Measurements from ENCODE around the gene SIT1. TPM values are rescaled to one million over a fixed set of nuclear protein-coding genes. Genes with fewer than 3 reads are reported as not detected.
"Not testable (repeated sequence)": the region's sequence is repeated elsewhere in the genome, so short reads cannot be mapped to it uniquely, and the experiment has no call there.

Gene SIT1
- total RNA-seq, 1 experiment from 2014 or later: 0.63 TPM

- DNase-seq (ENCODE audit: low read depth): peak; percentile 56
Measured at GRCh38 chr9:35660966-35661415, 10.3 kb upstream of the SIT1 start.

- DNase-seq (ENCODE audit: low read depth): peak; percentile 82
Measured at GRCh38 chr9:35659340-35659739, 8.6 kb upstream of the SIT1 start.

GRCh38 chr9:35658968-35659220, 8.2 kb upstream of the SIT1 start:
- DNase-seq (ENCODE audit: low read depth): peak; percentile 67

- DNase-seq (ENCODE audit: low read depth): peak; percentile 78
Measured at GRCh38 chr9:35658137-35658967, 7.6 kb upstream of the SIT1 start, which contains the start of gene CCDC107. TSS of gene CCDC107 (plus strand) at chr9:35658292. CDS start at chr9:35658380, 88 bp downstream.

GRCh38 chr9:35657546-35658136, 6.9 kb upstream of the SIT1 start, which contains the start of gene RMRP:
TSS of gene RMRP (minus strand) at chr9:35658019.
- peak; percentile 99 for DNase-seq (ENCODE audit: low read depth)

DNA sequence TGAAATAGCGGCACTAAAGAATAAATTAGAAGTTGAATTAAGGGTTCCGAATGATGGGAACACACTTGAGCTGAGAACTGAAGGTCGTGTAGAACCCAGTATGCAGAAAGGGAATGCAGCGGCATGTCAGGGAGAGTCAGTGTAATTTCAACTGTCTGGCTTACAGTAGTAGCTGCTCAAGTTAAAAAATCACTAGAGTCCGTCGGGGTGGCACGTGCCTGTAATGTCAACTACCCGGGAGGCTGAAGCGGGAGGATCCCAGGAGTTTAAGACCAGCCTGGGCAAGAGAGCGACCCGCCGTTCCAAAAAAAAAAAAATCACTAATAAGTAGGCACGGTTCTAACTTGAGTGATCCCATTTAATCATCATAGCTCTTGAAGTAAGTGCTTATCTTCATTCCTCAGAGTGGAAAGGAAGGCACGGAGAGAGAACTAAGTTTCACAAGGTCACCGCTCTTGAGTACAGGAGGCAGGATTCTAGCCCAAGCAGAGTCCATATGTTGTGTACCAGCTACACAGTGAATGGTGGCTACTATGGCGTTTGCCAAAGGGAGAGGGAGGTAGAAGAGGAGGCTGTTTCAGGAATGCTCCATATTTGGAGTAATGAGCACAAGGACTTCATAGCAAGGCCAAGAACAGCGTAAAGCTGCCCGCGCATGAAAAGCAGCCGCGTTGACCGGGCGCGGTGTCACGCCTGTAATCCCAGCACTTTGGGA, 6.3 kb upstream of the SIT1 start:
- DNase-seq (ENCODE audit: low read depth): no peak

DNA sequence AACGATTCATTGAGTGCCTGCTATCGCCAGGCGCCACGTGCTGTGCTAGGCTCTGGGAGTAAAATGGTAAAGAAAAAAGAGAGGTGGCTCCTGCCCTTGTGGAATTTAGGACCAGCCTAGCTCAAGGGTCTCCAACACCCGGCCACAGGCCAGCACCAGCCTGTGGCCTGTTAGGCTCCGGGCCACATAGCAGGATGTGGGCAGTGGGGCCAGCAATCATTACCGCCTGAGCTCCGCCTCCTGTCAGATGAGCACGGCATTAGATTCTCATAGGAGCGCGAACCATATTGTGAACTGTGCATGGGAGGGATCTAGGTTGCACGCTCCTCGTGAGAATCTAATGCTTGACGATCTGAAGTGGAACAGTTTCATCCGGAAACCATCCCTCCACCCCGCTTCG, 5.6 kb upstream of the SIT1 start:
- DNase-seq (ENCODE audit: low read depth): no peak

DNA sequence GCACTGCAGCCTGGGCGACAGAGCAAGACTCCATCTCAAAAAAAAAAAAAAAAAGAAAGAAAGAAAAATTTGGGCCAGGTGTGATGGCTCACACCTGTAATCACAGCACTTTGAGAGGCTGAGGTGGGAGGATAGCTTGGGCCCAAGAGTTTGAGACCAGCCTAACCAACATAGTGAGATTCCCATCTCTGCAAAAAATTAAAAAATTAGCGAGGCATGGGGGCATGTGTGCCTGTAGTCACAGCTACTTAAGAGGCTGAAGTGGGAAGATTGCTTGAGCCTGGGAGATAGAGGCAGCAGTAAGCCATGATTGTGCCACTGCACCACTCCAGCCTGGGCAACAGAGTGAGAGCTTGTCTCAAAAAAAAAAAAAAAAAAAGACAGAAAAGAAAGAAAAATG, 2.9 kb upstream of the SIT1 start:
- DNase-seq (ENCODE audit: low read depth): no peak

GRCh38 chr9:35652829-35653209, 2.1 kb upstream of the SIT1 start:
- no peak for DNase-seq (ENCODE audit: low read depth)

DNA sequence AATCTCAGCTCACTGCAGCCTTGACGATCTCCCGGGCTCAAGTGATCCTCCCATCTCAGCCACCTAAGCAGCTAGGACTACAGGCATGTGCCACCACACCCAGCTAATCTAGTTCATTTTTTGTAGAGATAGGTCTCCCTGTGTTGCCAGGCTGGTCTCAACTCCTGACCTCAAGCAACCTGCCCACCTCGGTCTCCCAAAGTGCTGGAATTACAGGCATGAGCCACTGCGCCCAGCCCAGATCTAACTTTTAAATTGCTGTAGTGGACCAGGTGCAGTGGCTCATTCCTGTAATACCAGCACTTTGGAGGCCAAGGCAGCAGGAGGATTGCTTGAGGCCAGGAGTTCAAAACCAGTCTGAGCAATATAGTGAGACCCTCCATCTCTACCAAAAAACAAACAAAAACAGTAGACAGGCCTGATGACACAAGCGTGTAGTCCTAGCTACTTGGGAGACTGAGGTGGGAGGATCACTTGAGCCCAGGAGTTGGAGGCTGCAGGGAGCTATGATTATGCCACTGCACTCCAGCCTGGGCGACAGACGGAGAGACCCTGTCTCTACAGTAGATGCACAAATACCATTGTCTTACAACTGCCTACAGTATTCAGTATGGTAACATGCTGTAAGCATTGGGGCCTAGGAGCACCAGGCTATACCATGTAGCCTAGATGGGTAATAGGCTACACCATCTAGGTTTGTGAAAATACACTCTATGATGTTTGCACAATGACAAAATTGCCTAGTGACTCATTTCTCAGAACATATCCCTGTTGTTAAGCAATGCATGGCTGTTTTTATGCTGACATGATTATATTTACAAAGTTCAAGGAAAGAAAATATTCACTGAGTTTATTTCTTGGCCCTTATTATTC, 1.5 kb upstream of the SIT1 start:
- DNase-seq (ENCODE audit: low read depth): peak; percentile 70

DNA sequence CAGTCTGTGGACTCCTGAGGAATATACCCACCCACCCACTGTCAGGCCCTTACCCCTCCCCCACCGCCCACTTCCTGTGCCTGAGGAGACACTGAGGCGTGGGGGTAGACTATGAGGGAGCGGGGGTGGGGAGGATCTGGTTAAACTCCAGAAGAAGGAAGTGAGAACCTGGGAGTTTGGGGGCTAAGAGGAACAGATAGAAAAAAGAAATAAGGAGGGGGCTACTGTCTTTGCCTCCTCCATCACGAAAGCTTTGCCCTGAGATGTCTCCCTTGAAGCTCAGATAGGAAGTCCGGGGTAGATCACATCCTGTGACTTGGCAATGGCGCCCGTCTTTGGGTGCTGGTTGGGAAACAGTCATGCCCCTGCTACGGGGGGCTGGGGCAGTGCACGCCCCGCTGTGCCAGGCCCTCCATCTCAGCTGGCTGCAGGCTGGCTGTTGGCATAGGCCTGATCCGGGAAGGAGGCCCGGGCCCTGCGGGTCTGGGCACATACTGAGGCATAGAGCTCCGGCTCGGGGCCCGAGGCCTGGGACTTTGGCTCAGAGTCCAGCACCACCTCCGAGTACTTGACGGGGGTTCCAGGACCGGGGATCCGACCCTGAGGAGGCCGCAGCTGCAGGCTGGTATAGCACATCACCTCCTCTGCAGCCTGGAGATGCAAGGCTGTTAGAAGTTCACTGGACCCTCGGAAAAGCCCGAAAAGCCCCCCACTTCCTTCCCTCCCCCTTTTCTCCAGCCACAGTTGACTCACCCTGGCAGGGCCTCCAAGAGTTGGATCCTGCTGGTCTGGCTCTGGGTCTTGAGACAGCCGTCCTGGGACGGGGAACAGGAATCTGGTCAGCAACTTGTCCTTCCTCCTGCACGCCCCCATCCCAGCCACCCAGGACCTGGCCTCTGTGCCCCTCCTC, 1.0 kb downstream of the SIT1 start:
- DNase-seq (ENCODE audit: low read depth): peak; percentile 38

- DNase-seq (ENCODE audit: low read depth): peak; percentile 82
Measured at GRCh38 chr9:35646533-35647265, 4.0 kb downstream of the SIT1 start.

DNA sequence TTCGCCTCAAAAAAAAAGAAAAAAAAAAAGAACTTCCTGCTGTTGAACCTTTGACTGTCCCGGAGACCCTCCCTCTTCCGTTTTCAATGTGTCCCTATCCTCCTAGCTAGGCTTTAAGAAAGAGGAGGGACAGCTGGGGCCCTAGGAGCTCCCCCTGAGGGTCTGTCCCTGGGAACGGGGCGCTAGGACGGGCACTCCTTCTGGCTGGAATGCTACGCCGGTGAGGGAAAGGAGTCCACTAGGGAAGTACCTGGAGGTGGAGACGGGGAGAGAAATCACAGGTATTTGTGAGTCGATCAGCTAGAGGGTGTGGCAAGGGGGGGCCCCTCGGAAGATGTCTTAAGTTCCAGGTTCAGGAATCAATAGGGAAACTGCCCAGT, 4.6 kb downstream of the SIT1 start:
- no peak for DNase-seq (ENCODE audit: low read depth)

DNA sequence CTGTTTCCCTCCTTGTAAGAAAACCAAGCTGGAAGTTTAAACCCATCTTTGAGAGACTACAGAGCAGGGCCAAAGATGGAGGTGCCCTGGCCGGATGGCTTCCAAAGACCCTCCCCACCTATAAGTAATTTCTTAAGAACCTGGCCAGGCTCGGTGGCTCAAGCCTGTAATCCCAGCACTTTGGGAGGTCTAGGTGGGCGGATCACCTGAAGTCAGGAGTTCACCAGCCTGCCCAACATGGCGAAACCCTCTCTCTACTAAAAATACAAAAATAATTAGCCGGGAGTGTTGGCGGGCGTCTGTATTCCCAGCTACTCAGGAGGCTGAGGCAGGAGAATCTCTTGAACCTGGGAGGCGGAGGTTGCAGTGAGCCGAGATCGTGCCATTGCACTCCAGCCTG, 5.0 kb downstream of the SIT1 start:
- not testable (repeated sequence) for DNase-seq (ENCODE audit: low read depth)

GRCh38 chr9:35643046-35643445, 7.7 kb downstream of the SIT1 start:
- no peak for DNase-seq (ENCODE audit: low read depth)

- DNase-seq (ENCODE audit: low read depth): not testable (repeated sequence)
Measured at GRCh38 chr9:35641478-35641877, 9.3 kb downstream of the SIT1 start.

DNA sequence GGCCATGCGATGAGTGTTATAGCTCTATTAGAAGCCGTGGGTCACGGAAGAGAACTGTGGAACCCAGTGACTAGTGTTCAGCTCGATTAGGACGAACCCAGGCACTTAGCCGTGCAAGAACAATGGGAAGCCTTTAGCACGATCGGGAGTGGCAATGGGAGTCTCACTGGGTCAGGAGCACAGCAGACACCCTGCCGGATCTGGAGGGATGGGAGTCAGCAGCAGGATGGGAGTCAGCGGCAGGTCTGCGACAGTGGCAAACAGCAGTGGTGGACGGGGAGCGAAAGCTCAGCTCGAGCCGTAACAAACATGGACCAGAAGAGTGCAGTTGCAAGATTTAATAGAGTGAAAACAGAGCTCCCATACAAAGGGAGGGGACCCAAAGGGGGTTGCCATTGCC, 10.3 kb downstream of the SIT1 start:
- DNase-seq (ENCODE audit: low read depth): not testable (repeated sequence)

DNA sequence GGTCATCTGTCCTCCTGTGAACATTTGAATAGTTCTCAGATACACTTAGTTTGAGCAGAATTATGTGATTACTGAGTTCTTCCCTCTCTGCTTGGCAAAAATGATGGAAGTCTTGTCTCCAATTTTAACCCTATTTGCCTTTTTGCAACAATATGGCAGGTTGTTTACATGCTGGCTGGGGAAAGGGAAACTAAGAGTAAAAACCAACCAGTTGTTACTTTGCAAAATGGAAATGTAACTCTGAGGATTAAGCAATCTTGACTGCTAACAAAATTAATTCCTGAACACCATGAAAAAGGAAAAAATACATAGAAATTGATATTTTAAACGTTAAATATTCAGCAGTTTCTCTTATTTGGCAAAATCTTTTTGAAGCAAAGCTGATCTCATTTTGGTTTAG, 11.1 kb downstream of the SIT1 start:
- DNase-seq (ENCODE audit: low read depth): no peak

- DNase-seq (ENCODE audit: low read depth): not testable (repeated sequence)
Measured at GRCh38 chr9:35639225-35639624, 11.5 kb downstream of the SIT1 start.

DNA sequence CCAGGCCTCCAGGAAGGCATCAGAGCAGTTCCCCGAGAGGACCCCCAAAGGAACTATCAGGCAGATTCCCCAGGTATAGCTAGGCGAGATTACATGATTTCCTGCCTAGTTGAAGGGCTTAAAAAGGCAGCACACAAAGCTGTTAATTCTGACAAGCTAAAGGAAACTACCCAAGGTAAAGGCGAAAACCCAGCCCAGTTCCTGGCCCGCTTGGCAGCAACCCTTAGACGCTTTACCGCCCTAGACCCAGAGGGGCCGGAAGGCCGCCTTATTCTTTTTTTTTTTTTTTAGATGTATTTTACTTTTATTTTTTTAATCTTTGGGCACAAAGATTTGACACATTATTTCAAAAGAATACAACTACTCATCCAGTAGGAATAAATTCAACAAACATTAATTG, 12.0 kb downstream of the SIT1 start:
- not testable (repeated sequence) for DNase-seq (ENCODE audit: low read depth)

Measured in LHCN-M2 (cell line).